CD4-positive, alpha-beta T cell (primary cell): Measurements from ENCODE around the gene ZNF423. TPM values are rescaled to one million over a fixed set of nuclear protein-coding genes. Genes with fewer than 3 reads are reported as not detected.

Experiments
- ATAC-seq: fragments of 200-7000 bp; cut with Tn5 transposase; one replicate; pipeline ENCODE4 v1.10.0; 2022; ENCODE audit warnings: mild to moderate bottlenecking; ENCODE audit not compliant: poor library complexity
- CTCF ChIA-PET: fragments of 350-600 bp; sonication (Branson Sonifier 250); formaldehyde crosslinking; loops from one replicate; lab custom pipeline; 2021; ENCODE audit warnings: antibody characterized with exemption, inconsistent platforms; lab: Charles Lee
- POLR2A ChIA-PET: fragments of 350-600 bp; sonication (Branson Sonifier 250); formaldehyde crosslinking; loops from one replicate; lab custom pipeline; 2021; ENCODE audit warnings: antibody characterized with exemption, inconsistent platforms; lab: Charles Lee
- DNase-seq, 14 experiments: peaks; one replicate each; pipeline ENCODE4 v3.0.0-alpha.2; 2013 to 2020; ENCODE audit warnings: mixed read lengths in 2 of 14
- H3K27ac ChIP-seq, 2 donors: one replicate each; pipeline versions ENCODE4 v1.5.1 to v1.7.0; 2013; ENCODE audit warnings: low read length in 2 of 2, low read depth in 1 of 2, mild to moderate bottlenecking in 1 of 2
- H3K27me3 ChIP-seq, 2 experiments: 1 replicate in 1 of 2; 2 replicates in 1 of 2; pipeline versions ENCODE4 v1.6.1 to v1.7.0; 2013; ENCODE audit warnings: low read length in 2 of 2, control low read depth in 1 of 2, mild to moderate bottlenecking in 1 of 2, moderate library complexity in 1 of 2; ENCODE audit not compliant: insufficient read depth in 2 of 2, control insufficient read depth in 1 of 2
- H3K36me3 ChIP-seq: one replicate; pipeline ENCODE4 v1.6.1; 2013; ENCODE audit warnings: low read length, control low read depth; ENCODE audit not compliant: insufficient read depth
- H3K4me1 ChIP-seq: one replicate; pipeline ENCODE4 v1.6.1; 2013; ENCODE audit warnings: low read length, control low read depth; ENCODE audit not compliant: insufficient read depth
- H3K4me3 ChIP-seq: one replicate; pipeline ENCODE4 v1.5.1; 2013; ENCODE audit warnings: mild to moderate bottlenecking, low read length, moderate library complexity
- H3K9me3 ChIP-seq, 2 experiments: 1 replicate in 1 of 2; 2 replicates in 1 of 2; pipeline versions ENCODE4 v1.6.1 to v1.7.0; 2013; ENCODE audit warnings: low read length in 2 of 2, mild to moderate bottlenecking in 2 of 2, control low read depth in 1 of 2, moderate library complexity in 1 of 2; ENCODE audit not compliant: control insufficient read depth in 1 of 2, insufficient read depth in 1 of 2
- H3K27ac Mint-ChIP-seq: one replicate; pipeline ENCODE4 v1.8.0; 2020; ENCODE audit warnings: mixed read lengths
- H3K27me3 Mint-ChIP-seq: one replicate; pipeline ENCODE4 v1.8.0; 2021; ENCODE audit warnings: mixed read lengths
- H3K36me3 Mint-ChIP-seq: one replicate; pipeline ENCODE4 v1.8.0; 2021; ENCODE audit warnings: low read depth, mixed read lengths
- H3K4me1 Mint-ChIP-seq: one replicate; pipeline ENCODE4 v1.8.0; 2021; ENCODE audit warnings: low read depth, mixed read lengths
- H3K4me3 Mint-ChIP-seq: one replicate; pipeline ENCODE4 v1.8.0; 2020; ENCODE audit warnings: mild to moderate bottlenecking, mixed read lengths
- H3K9me3 Mint-ChIP-seq: one replicate; pipeline ENCODE4 v1.8.0; 2020; ENCODE audit warnings: mixed read lengths
- intact Hi-C, 2 experiments: fragments of 100-400 bp; cut with DNase I in 1 of 2; cut with micrococcal nuclease in 1 of 2; formaldehyde crosslinking; loops; one replicate each; pipeline versions ENCODE4 v1.15.1 to v1.9.0; 2023 to 2025; cut with DNase I, micrococcal nuclease
- total RNA-seq, 174 experiments: library from RNA in 2 of 174; stranded (reverse) in 2 of 174; gene quantifications; one replicate each; pipeline ENCODE4 v1.2.3 and lab custom pipeline; 2021 to 2026
- TF ChIP-seq, protein P1 (sequence below): fragments of 200-600 bp; IDR thresholded peaks from one replicate; pipeline ENCODE4 v1.8.0; 2022; ENCODE audit warnings: antibody characterized with exemption, mild to moderate bottlenecking

Gene ZNF423
- total RNA-seq, 2 experiments from 2014 or later = not detected

DNA sequence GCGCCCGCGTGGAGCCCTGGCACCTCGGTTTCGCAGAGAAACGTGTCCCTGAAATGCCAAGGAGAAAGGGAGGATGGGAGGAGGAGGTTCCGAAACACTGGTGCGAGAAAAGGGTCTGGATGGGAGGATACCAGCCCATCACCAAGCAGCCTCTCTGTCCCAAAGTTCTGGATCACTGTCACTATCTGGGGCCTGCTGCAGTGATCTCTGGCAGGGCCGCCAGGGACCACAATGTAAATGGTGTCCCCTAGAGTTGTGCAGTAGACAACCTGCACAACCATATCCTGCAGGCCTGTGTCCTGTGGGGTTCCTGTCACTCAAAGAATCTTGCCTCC lies 253.0 kb downstream of the ZNF423 start:
- Mint-ChIP-seq H3K4me1 (no peaks in the 10 kb centered on the region), H3K36me3 (no peaks in the 10 kb centered on the region), H3K27ac (no peak overlapping the region), H3K27me3 (peaks cover 10% of the 10 kb centered on the region), H3K9me3 (no peaks in the 10 kb centered on the region), H3K4me3 (no peak overlapping the region)
- CTCF ChIA-PET = no interaction called here
- DNase-seq (no peak), ATAC-seq (no peak)
- TF ChIP-seq, protein P1, sequence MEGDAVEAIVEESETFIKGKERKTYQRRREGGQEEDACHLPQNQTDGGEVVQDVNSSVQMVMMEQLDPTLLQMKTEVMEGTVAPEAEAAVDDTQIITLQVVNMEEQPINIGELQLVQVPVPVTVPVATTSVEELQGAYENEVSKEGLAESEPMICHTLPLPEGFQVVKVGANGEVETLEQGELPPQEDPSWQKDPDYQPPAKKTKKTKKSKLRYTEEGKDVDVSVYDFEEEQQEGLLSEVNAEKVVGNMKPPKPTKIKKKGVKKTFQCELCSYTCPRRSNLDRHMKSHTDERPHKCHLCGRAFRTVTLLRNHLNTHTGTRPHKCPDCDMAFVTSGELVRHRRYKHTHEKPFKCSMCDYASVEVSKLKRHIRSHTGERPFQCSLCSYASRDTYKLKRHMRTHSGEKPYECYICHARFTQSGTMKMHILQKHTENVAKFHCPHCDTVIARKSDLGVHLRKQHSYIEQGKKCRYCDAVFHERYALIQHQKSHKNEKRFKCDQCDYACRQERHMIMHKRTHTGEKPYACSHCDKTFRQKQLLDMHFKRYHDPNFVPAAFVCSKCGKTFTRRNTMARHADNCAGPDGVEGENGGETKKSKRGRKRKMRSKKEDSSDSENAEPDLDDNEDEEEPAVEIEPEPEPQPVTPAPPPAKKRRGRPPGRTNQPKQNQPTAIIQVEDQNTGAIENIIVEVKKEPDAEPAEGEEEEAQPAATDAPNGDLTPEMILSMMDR = no peak
- Histone ChIP-seq H3K9me3 (no peaks in the 10 kb centered on the region), H3K27me3 (peaks cover 0 to 6% of the 10 kb centered on the region in 2 experiments), H3K4me3 (no peak overlapping the region), H3K27ac (no peak overlapping the region), H3K4me1 (no peaks in the 10 kb centered on the region), H3K36me3 (no peaks in the 10 kb centered on the region)
- intact Hi-C loops = no loop called here
- POLR2A ChIA-PET = no interaction called here

DNA sequence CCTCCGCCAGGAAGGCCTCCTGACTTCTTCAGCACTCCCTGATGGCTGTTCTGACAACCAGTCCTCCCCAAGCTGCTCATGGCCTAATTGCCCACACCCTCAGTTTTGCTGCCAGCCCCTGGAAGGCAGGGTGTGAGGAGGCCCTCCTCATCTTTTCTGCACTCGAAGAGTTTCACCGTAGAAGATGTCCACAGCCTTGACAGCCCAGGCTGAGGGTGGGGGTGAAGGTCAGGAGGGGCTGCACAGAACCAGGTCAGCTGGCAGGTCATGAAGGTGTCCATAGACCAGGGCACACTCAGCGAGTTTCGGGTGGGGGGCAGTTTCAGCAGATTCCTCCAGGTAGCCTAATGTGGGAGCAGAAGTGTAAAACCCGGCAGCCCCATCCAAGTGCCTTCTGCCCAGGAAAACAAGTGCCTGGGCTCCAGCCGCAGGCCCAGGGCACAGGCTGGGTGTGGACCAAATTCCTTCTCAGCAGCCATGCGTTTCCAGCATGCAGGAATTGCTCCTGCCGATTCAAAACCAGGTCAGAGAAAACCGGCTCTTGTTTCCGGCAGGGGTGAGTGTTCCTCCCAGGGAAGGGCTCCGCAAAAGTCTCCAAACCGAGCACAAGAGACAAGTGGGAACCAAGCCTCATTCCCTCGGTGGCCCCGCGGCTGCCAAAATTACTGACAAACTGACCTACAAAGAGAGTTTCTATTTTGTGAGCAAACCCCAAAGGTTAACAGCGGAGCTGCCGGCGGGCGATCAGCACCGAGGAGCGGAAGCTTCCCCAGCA lies 253.5 kb downstream of the ZNF423 start:
- H3K4me3 Mint-ChIP-seq = no peak overlapping the region

DNA sequence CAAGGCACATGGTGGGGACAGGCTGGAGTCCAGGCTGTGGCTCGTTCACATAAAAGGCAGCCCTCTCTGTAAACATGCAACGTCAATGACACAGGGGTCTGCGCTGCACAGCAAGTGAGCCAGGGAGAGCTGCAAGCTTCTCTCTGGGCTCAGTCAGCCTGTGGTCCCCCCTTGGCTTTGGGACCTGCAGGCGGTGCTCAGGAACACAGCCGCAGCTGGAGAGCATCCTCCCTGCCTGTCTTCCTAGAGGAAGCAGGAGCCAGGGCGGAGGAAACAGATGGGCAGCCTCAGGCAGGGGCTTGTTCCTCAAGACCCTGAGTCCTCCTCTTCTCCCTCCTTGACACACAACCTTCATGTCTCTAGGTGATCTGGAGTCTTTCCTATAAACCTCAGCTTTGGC lies 254.3 kb downstream of the ZNF423 start:
- Mint-ChIP-seq H3K4me1 (no peaks in the 10 kb centered on the region), H3K4me3 (no peak overlapping the region), H3K27me3 (no peaks in the 10 kb centered on the region), H3K36me3 (no peaks in the 10 kb centered on the region), H3K9me3 (no peaks in the 10 kb centered on the region), H3K27ac (no peak overlapping the region)
- no peak for DNase-seq
- no peaks in the 10 kb centered on the region for H3K9me3 ChIP-seq
- ChIA-PET POLR2A (no interaction called here), CTCF (no interaction called here)
- no peak overlapping the region for H3K4me3 ChIP-seq
- intact Hi-C loops = no loop called here
- H3K4me1 ChIP-seq = no peaks in the 10 kb centered on the region
- ATAC-seq = no peak
- peaks cover 0 to 2% of the 10 kb centered on the region in 2 experiments for H3K27me3 ChIP-seq
- H3K36me3 ChIP-seq = no peaks in the 10 kb centered on the region
- TF ChIP-seq, protein P1 = no peak
- H3K27ac ChIP-seq = no peak overlapping the region

More for the DNA sequence above, 253.5 kb downstream of the ZNF423 start:
- no peaks in the 10 kb centered on the region for H3K9me3 ChIP-seq
- no peak overlapping the region for H3K27ac Mint-ChIP-seq
- no peaks in the 10 kb centered on the region for H3K4me1 ChIP-seq
- ChIA-PET POLR2A (no interaction called here), CTCF (no interaction called here)
- no peaks in the 10 kb centered on the region for H3K36me3 Mint-ChIP-seq
- TF ChIP-seq, protein P1 = no peak
- H3K27ac ChIP-seq = no peak overlapping the region
- peaks cover 0 to 2% of the 10 kb centered on the region in 2 experiments for H3K27me3 ChIP-seq
- H3K36me3 ChIP-seq = no peaks in the 10 kb centered on the region
- ATAC-seq = no peak
- H3K4me3 ChIP-seq = no peak overlapping the region
- H3K27me3 Mint-ChIP-seq = peaks cover 4% of the 10 kb centered on the region
- intact Hi-C loops = no loop called here
- H3K4me1 Mint-ChIP-seq = no peaks in the 10 kb centered on the region
- no peak for DNase-seq
- no peaks in the 10 kb centered on the region for H3K9me3 Mint-ChIP-seq
